Measurements from ENCODE around the gene CDCA4. TPM values are rescaled to one million over a fixed set of nuclear protein-coding genes. Genes with fewer than 3 reads are reported as not detected.

Gene CDCA4
- total and polyA plus RNA-seq, 2 donors (not counting 1 experiment from before 2014, with no cell fraction given), result 6.3 to 11.7 TPM

- Mint-ChIP-seq H3K27ac (peak within 1 kb of the TSS; percentile 98), H3K4me1 (peaks cover 82% of the 10 kb centered on the region), H3K27me3 (no peaks in the 10 kb centered on the region), H3K9me3 (ENCODE audit: insufficient read depth) (no peaks in the 10 kb centered on the region), H3K4me3 (peak within 1 kb of the TSS; percentile 87)
- WGBS (ENCODE audit: insufficient coverage), result 7% methylated on average over 17 of the region's 22 CpGs
- Histone ChIP-seq H3K9ac (ENCODE audit: low read length) (peak within 1 kb of the TSS; percentile 99), H4K20me1 (ENCODE audit: control insufficient read depth, insufficient read depth, low read length, poor library complexity, severe bottlenecking) (peaks cover 30% of the 10 kb centered on the region), H3K4me3 (ENCODE audit: control extremely low read depth in 1 of 5, extremely low read depth in 1 of 5, insufficient read depth in 1 of 5, low read depth in 2 of 5, low read length in 4 of 5) (peak within 1 kb of the TSS; percentile 81 to 100 (median 91)), H3K27me3 (replicated peaks in 1 of 4; ENCODE audit: control extremely low read depth in 1 of 4, control insufficient read depth in 3 of 4, insufficient read depth in 4 of 4, low read length in 3 of 4) (no peaks in the 10 kb centered on the region), H3K4me1 (ENCODE audit: control insufficient read depth in 2 of 2, insufficient read depth in 2 of 2, low read length in 2 of 2) (peaks cover 79 to 95% of the 10 kb centered on the region in 2 donors), H3K36me3 (replicated peaks in 1 of 2; ENCODE audit: control extremely low read depth in 1 of 2, control insufficient read depth in 1 of 2, extremely low read depth in 1 of 2, insufficient read depth in 2 of 2, low read length in 1 of 2) (no peaks in the 10 kb centered on the region), H3K79me2 (ENCODE audit: control insufficient read depth, insufficient read depth, low read length) (peaks cover 100% of the 10 kb centered on the region), H3K9me3 (ENCODE audit: control extremely low read depth in 1 of 3, control insufficient read depth in 2 of 3, insufficient read depth in 1 of 3, low read length in 2 of 3) (no peaks in the 10 kb centered on the region), H3K27ac (ENCODE audit: low read length in 2 of 2) (peak within 1 kb of the TSS; percentile 93 to 98), H3K4me2 (replicated peaks; ENCODE audit: low read depth, low read length, poor library complexity, severe bottlenecking) (peak within 1 kb of the TSS; percentile 97), H2AFZ (ENCODE audit: insufficient read depth, low read depth, low read length, poor library complexity, severe bottlenecking) (peak within 1 kb of the TSS; percentile 61)
- ChIA-PET POLR2A (interaction anchor here (0.8 to 1.3 kb wide), 5 partner anchors 10 to 313 kb away, joined by 3 to 6 read pairs (median 3); partner anchors contain the start of genes CDCA4, PLD4 and SIVA1), CTCF (interaction anchor here (0.8 to 11.9 kb wide), 8 partner anchors 9 to 95 kb away, joined by 3 to 192 read pairs (median 5); no protein-coding TSS in a partner anchor)
- intact Hi-C loops (cut with micrococcal nuclease), result loop anchor here (1.0 to 10.0 kb wide), 6 partner anchors 10 to 419 kb away; partner anchors contain the start of genes CDCA4, CRIP1 and SIVA1
- DNase-seq (peak; percentile 96), ATAC-seq (ENCODE audit: low read depth) (peak; percentile 78)
- TF ChIP-seq, protein P1, sequence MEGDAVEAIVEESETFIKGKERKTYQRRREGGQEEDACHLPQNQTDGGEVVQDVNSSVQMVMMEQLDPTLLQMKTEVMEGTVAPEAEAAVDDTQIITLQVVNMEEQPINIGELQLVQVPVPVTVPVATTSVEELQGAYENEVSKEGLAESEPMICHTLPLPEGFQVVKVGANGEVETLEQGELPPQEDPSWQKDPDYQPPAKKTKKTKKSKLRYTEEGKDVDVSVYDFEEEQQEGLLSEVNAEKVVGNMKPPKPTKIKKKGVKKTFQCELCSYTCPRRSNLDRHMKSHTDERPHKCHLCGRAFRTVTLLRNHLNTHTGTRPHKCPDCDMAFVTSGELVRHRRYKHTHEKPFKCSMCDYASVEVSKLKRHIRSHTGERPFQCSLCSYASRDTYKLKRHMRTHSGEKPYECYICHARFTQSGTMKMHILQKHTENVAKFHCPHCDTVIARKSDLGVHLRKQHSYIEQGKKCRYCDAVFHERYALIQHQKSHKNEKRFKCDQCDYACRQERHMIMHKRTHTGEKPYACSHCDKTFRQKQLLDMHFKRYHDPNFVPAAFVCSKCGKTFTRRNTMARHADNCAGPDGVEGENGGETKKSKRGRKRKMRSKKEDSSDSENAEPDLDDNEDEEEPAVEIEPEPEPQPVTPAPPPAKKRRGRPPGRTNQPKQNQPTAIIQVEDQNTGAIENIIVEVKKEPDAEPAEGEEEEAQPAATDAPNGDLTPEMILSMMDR (IDR thresholded peaks at IDR 0.05), result no peak
- TF ChIP-seq EZH2 (IDR thresholded peaks at IDR 0.05; ENCODE audit: borderline replicate concordance, insufficient read depth, low read depth, low read length, poor library complexity, severe bottlenecking), result no peak
Measured at GRCh38 chr14:105065280-105066228, 44.7 kb upstream of the CDCA4 start, which contains the start of gene GPR132. Gene GPR132 (minus strand): TSS chr14:105065430. CDS start chr14:105055420, 10,010 bp downstream.
